DMS53 treated with DMSO at 0.1 percent for 48 hours (cell line): Measurements from ENCODE around the gene IL2.
A peak's percentile ranks its signal among the peaks of the same experiment; 100 is the strongest.

Experiments used
- DNase-seq: peaks from one replicate; lab custom pipeline; 2025; ENCODE audit not compliant: unreplicated experiment; lab: John Stamatoyannopoulos, UW

Gene IL2

DNA sequence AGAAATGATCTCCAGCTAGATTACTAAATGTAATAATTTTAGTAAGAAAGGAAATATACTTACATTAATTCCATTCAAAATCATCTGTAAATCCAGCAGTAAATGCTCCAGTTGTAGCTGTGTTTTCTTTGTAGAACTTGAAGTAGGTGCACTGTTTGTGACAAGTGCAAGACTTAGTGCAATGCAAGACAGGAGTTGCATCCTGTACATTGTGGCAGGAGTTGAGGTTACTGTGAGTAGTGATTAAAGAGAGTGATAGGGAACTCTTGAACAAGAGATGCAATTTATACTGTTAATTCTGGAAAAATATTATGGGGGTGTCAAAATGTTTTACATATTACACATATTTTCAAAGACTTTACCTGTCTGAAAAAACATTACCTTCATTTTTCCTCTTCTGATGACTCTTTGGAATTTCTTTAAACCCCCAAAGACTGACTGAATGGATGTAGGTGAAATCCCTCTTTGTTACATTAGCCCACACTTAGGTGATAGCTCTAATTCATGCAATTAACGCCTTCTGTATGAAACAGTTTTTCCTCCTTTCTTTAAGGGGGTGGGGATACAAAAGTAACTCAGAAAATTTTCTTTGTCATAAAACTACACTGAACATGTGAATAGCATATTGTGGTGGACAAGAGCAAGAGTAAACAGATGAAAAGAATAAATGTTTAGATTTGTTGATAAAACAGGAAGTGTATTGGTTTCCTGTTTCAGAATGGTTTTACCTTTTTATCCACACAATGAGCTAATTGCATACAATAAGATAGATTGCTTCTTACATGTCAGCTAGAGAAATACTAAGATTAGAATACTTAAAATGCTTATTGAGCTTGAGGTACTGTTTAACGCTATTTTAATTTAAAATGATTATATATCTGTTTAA, at the start of gene IL2:
TSS of gene IL2 (minus strand) at position 495 of the 886 bp plus-strand sequence. CDS start at position 210, 285 bp downstream.
- peak; percentile 9 for DNase-seq

DNA sequence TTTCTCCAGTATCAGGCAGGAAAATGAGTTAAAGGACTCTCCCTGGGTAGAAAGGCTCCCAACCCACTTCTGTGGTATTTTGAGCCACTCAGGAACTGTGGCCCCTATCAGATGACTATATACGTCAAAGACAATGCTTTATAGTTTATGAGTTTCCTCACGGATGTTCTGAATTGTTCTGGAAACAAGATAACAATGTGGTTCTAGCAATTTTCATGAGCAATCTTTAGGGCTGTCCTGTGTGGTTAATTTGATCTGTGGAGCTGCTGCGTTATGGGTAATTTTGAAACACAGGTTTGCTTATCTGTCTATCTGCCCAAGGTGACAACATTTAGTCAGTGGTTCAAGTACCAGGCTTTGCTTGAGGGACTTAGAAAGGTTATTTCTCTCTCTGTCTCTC, 46.7 kb upstream of the IL2 start:
- no peak for DNase-seq

DNA sequence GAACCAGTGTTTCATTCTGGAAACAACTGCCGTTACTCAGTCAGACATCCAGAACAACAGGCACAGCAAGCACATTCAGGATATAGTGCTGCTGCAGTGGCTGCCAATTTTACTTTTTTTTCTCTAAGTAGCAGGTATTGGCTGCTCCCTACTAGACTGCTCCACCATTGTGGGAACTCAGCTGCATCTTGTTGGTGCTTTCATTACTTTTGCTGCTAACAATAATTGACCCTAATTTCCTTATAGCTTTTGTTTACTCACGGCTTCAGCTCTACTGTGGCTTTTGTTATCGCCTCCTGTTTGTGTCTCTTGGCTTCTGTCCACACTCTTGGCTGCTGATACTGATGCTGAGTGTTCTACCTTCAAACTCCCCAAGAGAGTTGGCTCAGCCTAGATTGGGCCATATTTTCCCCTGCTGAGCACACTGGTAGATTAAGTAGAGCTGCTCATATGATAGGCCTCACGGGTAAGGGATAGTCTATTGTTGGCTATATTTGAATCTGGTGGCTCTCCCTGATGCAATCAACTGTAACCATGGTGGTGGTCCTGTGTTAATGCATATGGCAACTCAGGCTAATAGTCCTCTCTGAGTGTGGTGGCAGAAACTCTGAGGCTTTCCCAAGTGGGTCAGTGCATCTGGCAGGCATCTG, 44.5 kb upstream of the IL2 start:
- peak; percentile 62 for DNase-seq

GRCh38 chr4:122489061-122489460, 32.5 kb upstream of the IL2 start:
- DNase-seq: no peak

DNA sequence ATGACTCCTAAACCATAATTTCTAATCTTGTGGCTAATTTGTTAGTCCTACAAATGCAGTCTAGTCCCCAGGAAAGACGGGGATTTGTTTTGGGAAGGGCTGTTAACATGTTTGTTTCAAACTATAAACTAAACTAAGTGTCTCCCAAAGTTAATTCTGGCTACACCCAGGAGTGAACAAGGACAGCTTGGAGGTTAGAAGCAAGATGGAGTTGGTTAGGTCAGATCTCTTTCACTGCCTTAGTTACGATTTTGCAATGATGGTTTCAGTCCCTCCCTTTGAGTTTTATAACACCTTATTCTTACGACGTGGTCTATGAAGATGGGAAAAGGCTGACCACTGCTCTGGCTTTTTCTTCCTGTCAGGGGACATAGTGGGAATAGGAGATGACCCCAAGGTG, 27.0 kb upstream of the IL2 start:
- no peak for DNase-seq

DNA sequence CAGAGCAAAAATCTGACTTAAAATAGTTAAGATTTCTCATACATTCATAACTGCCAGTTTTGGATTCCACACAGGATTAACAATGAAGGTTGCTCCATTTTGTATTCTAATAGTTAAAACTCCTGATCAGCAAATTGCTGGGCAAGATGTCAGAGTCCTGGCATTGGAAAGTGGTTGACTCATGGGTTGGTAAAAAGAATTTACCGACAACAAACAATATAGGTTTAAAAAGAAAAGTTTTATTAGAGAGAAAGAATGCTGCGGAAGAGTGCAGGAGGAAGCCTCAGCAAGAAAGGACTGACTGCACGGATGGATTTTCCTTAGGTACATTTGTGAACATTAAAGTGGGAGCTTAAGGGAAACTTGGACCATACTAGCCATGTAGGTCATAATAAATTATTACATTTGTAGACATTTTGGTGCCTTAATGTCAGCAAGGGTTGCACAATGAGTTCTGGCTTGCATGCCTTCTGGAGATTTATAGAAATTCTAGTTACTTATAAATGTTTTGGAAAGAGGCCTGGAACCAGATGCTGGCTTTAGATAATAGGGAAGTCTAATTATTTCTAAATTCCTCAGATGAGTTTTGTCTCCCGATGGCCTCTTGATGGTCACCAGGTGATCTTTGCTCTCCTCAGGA, 25.4 kb upstream of the IL2 start:
- DNase-seq: no peak

DNA sequence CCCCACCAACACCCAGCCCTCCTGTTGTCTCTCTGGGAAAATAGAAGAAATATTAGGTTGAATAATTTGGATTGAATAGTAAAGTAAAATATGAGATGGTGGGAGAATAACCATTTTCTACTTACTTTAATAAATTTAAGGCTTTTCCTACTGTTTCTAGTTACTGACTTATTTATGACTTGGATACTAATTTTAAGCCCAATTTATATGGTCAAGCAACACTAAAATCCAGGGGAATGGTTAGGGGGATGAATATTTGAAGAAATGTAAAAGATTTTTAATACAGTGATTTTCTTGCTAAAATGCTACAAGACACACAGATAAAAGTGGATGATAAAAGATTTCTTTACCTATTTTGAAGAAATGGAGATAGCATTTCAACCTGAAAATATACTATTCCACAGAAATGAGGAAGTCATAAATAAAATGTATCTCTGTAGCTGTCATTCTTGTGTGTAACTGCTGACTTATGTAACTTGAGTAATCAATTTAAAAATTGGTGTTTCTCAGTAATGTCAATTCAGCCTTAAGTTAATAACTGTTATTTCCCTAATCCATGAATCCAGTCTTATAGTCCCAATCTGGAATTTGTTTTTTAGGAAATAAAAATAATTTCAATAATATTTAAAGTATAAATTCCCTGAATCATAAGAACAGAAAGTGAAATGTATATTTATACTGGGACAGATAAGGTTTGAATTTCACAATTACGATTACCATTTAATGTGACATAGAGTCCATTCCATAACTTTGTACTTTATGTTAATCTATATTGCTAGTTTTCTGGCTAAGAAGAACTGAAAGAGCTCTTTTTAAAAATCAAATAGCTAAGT, 24.3 kb upstream of the IL2 start:
- no peak for DNase-seq

DNA sequence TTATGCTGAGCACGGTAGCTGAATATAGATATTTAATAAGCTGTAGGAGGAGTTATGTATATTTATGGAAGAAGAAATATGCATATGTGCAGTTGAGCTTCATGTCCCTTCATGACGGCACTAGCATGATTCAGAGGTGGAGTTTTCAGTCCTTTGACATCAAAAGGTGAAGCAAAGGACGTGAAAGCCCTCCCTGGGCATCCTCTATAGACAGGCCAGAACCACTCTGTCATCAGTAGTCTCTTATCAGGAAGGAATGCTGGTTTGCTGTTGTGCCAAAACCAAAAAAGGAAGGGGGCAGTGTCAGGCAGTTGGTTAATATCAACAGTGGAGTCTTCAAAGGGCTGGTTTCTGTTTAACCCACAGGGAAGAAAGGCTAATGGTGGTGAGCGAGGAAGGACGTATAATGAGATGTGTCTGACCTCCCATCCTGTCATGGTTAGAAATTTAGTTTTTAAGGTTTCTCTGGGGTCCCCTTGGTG, 23.5 kb upstream of the IL2 start:
- no peak for DNase-seq

- no peak for DNase-seq
Observed at GRCh38 chr4:122476745-122477144, 20.2 kb upstream of the IL2 start.

DNA sequence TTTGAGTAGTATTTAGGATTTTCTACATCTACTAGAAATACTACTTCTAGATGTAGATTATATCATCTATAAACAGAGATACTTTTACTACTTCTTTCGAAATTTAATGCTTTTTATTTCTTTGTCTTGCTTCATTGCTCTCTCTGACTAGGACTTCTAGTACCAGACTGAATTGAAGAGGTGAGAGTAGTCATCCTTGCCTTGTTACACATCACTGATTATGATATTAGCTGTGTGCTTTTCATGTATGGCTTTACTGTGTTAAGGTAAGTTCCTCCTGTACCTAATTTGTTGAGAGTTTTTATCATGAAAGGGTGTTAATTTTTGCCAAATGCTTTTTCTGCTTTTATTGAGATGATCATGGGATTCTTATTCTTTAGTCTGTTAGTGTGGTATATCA, 19.6 kb upstream of the IL2 start:
- no peak for DNase-seq

DNA sequence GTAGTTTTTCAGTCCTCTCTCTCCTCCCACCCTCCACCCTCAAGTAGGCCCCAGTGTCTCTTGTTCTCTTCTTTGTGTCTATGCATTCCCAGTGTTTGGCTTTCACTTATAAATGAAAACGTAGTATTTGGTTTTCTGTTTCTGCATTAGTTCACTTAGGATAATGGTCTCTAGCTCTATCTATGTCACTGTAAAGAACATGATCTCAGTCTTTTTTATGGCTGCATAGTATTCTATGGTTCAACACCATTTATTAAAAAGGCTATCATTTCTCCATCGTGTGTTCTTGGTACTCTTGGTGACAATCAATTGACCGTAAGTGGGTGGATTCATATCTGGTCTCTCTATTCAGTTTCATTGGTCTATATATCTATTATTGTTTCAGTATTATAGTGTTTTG, 18.7 kb upstream of the IL2 start:
- no peak for DNase-seq

DNA sequence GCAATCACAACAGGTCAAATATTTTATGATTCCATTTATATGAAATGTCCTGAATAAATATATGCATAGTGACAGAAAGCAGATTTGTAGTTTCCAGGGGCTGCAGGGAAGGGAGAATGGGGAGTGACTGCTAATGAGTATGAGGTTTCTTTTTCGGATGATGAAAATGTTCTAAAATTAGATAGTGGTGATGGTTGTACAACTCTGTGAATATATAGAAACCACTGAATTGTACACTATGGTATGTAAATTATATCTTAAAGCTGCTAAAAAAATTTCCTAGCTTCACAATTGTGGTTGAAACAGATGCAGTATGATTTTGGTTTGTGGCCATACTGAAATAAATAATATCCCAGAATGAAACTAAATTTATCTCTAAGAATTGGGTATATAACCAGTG, 12.9 kb upstream of the IL2 start:
- no peak for DNase-seq

- DNase-seq: peak; percentile 25
Observed at GRCh38 chr4:122458625-122459024, 2.1 kb upstream of the IL2 start.

- DNase-seq: no peak
Observed at GRCh38 chr4:122453384-122453995, 3.0 kb downstream of the IL2 start.

- no peak for DNase-seq
Observed at GRCh38 chr4:122450847-122451246, 5.7 kb downstream of the IL2 start.

GRCh38 chr4:122434285-122434684, 22.2 kb downstream of the IL2 start:
- no peak for DNase-seq

DNA sequence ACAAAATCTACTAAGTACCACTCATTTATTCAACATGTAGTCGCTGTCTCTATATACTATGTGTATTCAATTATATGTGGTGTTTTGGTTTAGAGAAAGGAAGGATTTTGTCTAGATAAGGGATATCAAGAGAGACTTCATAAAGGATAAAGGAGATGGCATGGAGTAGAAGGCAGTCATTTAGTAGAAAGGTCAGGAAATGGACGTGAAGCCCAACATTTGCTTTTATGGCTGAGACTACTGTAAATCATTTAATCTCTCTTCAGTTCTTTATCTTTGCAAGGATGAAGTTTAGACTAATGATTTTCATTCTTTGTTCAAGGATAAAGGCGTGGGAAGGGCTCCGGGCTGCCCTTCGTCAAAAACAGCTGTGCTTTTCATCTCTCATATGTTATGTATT, 25.2 kb downstream of the IL2 start:
- DNase-seq: no peak

DNA sequence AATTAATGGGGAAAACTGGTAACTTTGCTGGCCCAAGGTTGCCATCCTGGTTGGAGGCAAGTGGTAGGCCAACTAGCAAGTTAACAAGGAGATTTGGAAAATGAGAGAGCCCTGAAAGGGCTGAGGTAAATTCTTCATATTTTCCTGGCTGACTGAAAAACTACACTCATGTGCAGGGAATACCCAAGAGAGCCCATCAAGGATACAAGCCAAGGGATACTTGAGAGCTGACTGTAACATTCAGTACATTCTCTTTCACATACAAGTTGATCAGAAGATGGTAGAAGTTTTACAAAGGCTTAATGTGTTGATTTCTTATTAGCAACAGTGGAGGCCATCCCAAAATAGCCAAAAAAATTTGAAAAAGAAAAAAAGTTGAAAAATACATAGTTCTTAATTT, 33.3 kb downstream of the IL2 start:
- DNase-seq: no peak

- peak; percentile 21 for DNase-seq
Observed at GRCh38 chr4:122412547-122412946, 44.0 kb downstream of the IL2 start.

- no peak for DNase-seq
Observed at GRCh38 chr4:122403861-122404260, 52.7 kb downstream of the IL2 start.
